ENCODE measurements around the gene RBSN. TPM values are rescaled to one million over a fixed set of nuclear protein-coding genes. Genes with fewer than 3 reads are reported as not detected.

The RBSN gene
- total and polyA plus RNA-seq, 2 experiments from 2014 or later = 10.6 to 26.5 TPM

- H3K36me3 ChIP-seq (ENCODE audit: insufficient read depth) = peaks cover 36% of the 10 kb centered on the region
- peaks cover 7% of the 10 kb centered on the region for H3K27me3 Mint-ChIP-seq (ENCODE audit: insufficient read depth, low read depth, poor library complexity)
- DNase-seq (ENCODE audit: low spot score) (no peak), ATAC-seq (no peak)
- H3K4me1 Mint-ChIP-seq = no peaks in the 10 kb centered on the region
- no peak overlapping the region for H3K27ac ChIP-seq (ENCODE audit: low read depth)
- H3F3A ChIP-seq (replicated peaks; ENCODE audit: low read depth) = no peaks in the 10 kb centered on the region
- TF ChIP-seq ZNF331 (CRISPR knock-in tag; IDR thresholded peaks at IDR 0.05; ENCODE audit: low read depth) (no peak), ZNF462 (CRISPR knock-in tag; IDR thresholded peaks at IDR 0.05) (no peak), ZNF114 (CRISPR knock-in tag; IDR thresholded peaks at IDR 0.05) (no peak), REST (IDR thresholded peaks at IDR 0.05; ENCODE audit: unreplicated experiment) (no peak), CTCF (conservative IDR thresholded peaks at IDR 0.05; ENCODE audit: low read depth in 2 of 2) (no peak)
- no peak overlapping the region for H3K4me3 ChIP-seq
- no peaks in the 10 kb centered on the region for H3K27me3 ChIP-seq (ENCODE audit: insufficient read depth)
- H3K9me2 ChIP-seq (ENCODE audit: insufficient read depth) = no peaks in the 10 kb centered on the region
- H3K79me2 ChIP-seq (replicated peaks; ENCODE audit: insufficient read depth) = no peaks in the 10 kb centered on the region
- no peak overlapping the region for H2AFZ ChIP-seq
- no peak overlapping the region for H3K4me2 ChIP-seq
- no peaks in the 10 kb centered on the region for H3K9me3 Mint-ChIP-seq
- no peaks in the 10 kb centered on the region for H3K4me1 ChIP-seq (ENCODE audit: insufficient read depth)
- H4K20me1 ChIP-seq (replicated peaks; ENCODE audit: insufficient read depth) = peaks cover 16% of the 10 kb centered on the region
- H3K27ac Mint-ChIP-seq = no peak overlapping the region
- peaks cover 77% of the 10 kb centered on the region for H3K36me3 Mint-ChIP-seq (ENCODE audit: low read depth)
- no peak overlapping the region for H3K4me3 Mint-ChIP-seq
Observed at GRCh38 chr3:15033103-15033502, 65.8 kb downstream of the RBSN start.

Measured in GM23338 (cell line).